K562 (cell line): Measurements from ENCODE around the gene ZNF121. TPM values are rescaled to one million over a fixed set of nuclear protein-coding genes. Genes with fewer than 3 reads are reported as not detected.
"Not testable (repeated sequence)": the region's sequence is repeated elsewhere in the genome, so short reads cannot be mapped to it uniquely, and the experiment has no call there.

Experiments
- ATAC-seq: fragments of 200-7000 bp; cut with Tn5 transposase; 3 replicates; pipeline ENCODE4 v1.9.1; 2020; ENCODE audit warnings: moderate library complexity
- BruUV-seq: library from RNA; stranded (reverse); fragments of 400-500 nt; replicated peaks from 2 replicates; lab custom pipeline; 2021; lab: Mats Ljungman, UMichigan
- CTCF ChIA-PET: fragments of 300-600 bp; formaldehyde crosslinking; extraction: SDS; loops from one replicate; lab custom pipeline; 2021; ENCODE audit warnings: low intra/inter-chr PET ratio; lab: Yijun Ruan, JAX
- POLR2A ChIA-PET: fragments of 300-600, 350-650 bp; sonication (Branson Sonifier 250); formaldehyde crosslinking; extraction: SDS; loops from one replicate; lab custom pipeline; 2021; ENCODE audit warnings: antibody characterized with exemption, inconsistent platforms; lab: Yijun Ruan, JAX
- DNase-seq, 4 experiments: peaks; one replicate each; pipeline versions ENCODE4 v3.0.0 to v3.0.0-alpha.2; 2011 to 2018; ENCODE audit warnings: low spot score in 3 of 4, mixed read lengths in 3 of 4; ENCODE audit errors: extremely low read depth in 1 of 4
- FAIRE-seq: peaks from 2 replicates; lab custom pipeline; 2011; peaks lifted over from hg19 to GRCh38; lab: Jason Lieb, UNC
- H2AFZ ChIP-seq: 2 replicates; pipeline ENCODE4 v1.6.0; 2011; ENCODE audit warnings: low read depth, low read length, control low read depth, inconsistent platforms
- H3K27ac ChIP-seq: fragments of 200-600 bp; 3 replicates; pipeline ENCODE4 v1.8.0; 2011; ENCODE audit warnings: low read depth, mild to moderate bottlenecking, control low read depth, inconsistent platforms, low read length, moderate library complexity, mixed read lengths; ENCODE audit errors: extremely low read depth
- H3K27me3 ChIP-seq, 2 experiments: fragments of 300-600 bp in 1 of 2; 2 replicates in 1 of 2; 3 replicates in 1 of 2; pipeline versions ENCODE4 v1.6.0 to v1.8.0; 2011; ENCODE audit warnings: inconsistent platforms in 2 of 2, low read length in 2 of 2, mild to moderate bottlenecking in 1 of 2, mixed read lengths in 1 of 2, moderate library complexity in 1 of 2; ENCODE audit not compliant: control insufficient read depth in 2 of 2, insufficient read depth in 2 of 2
- H3K36me3 ChIP-seq: fragments of 300-600 bp; 3 replicates; pipeline ENCODE4 v1.8.0; 2011; ENCODE audit warnings: mild to moderate bottlenecking, low read length, inconsistent platforms; ENCODE audit not compliant: control insufficient read depth, insufficient read depth
- H3K4me1 ChIP-seq, 2 experiments: fragments of 200-600 bp in 1 of 2; replicated peaks in 1 of 2; 2 replicates in 1 of 2; 3 replicates in 1 of 2; pipeline versions ENCODE4 v1.5.1 to v1.8.0; 2011; ENCODE audit warnings: inconsistent platforms in 2 of 2, low read length in 2 of 2, mild to moderate bottlenecking in 1 of 2, mixed read lengths in 1 of 2, moderate library complexity in 1 of 2; ENCODE audit not compliant: control insufficient read depth in 2 of 2, insufficient read depth in 2 of 2
- H3K4me2 ChIP-seq: 2 replicates; pipeline ENCODE4 v1.6.1; 2011; ENCODE audit warnings: low read length, control low read depth, inconsistent platforms, mixed read lengths; ENCODE audit not compliant: insufficient read depth
- H3K4me3 ChIP-seq: fragments of 200-600 bp; sonication (generic), shearing (Covaris generic); 2 replicates; pipeline ENCODE4 v1.5.1; 2016; ENCODE audit warnings: control low read depth, inconsistent platforms
- H3K79me2 ChIP-seq: fragments of 200-600 bp; 3 replicates; pipeline ENCODE4 v1.8.0; 2011; ENCODE audit warnings: low read length, inconsistent platforms; ENCODE audit not compliant: control insufficient read depth, insufficient read depth
- H3K9ac ChIP-seq, 2 experiments: 2 replicates each; pipeline versions ENCODE4 v1.6.0 to v1.6.1; 2011; ENCODE audit warnings: low read depth in 2 of 2, low read length in 2 of 2, control low read depth in 1 of 2, inconsistent platforms in 1 of 2, mild to moderate bottlenecking in 1 of 2, mixed read lengths in 1 of 2; ENCODE audit not compliant: insufficient read depth in 1 of 2
- H3K9me1 ChIP-seq: one replicate; pipeline ENCODE4 v1.6.0; 2011; ENCODE audit warnings: inconsistent platforms, mild to moderate bottlenecking, low read length, moderate library complexity; ENCODE audit not compliant: control insufficient read depth, insufficient read depth
- H3K9me3 ChIP-seq: replicated peaks from 2 replicates; pipeline ENCODE4 v1.5.1; 2011; ENCODE audit warnings: low read depth, low read length, inconsistent platforms; ENCODE audit not compliant: control insufficient read depth, insufficient read depth
- H4K20me1 ChIP-seq: replicated peaks from 2 replicates; pipeline ENCODE4 v1.6.1; 2011; ENCODE audit warnings: low read length, inconsistent platforms, mixed read lengths; ENCODE audit not compliant: control insufficient read depth, insufficient read depth
- ATF1 ChIP-seq, 2 experiments: fragments of 450-650 bp in 1 of 2; IDR thresholded peaks; 2 replicates each; pipeline ENCODE4 v1.6.1; 2016; ENCODE audit warnings: missing compliant biosample characterization in 1 of 2, missing genetic modification characterization in 1 of 2
- CREBBP ChIP-seq: IDR thresholded peaks from one replicate; pipeline ENCODE4 v1.6.1; 2012; ENCODE audit warnings: low read depth, mild to moderate bottlenecking, control low read depth, inconsistent platforms, low read length
- ZNF76 ChIP-seq: fragments of 250-450 bp; sonication (Bioruptor Pico); IDR thresholded peaks from 2 replicates; pipeline ENCODE4 v1.4.0; 2020; ENCODE audit warnings: mild to moderate bottlenecking, moderate library complexity, borderline replicate concordance
- WGBS: fragments of 100-300 bp; shearing (Covaris generic); methylation state at CpG from one replicate; pipeline ENCODE4 v1.1.6; 2016; ENCODE audit warnings: low coverage, mixed read lengths; ENCODE audit not compliant: insufficient coverage; ENCODE audit errors: missing lambda C conversion rate; 5-methylcytosine and 5-hydroxymethylcytosine counted together
- in situ Hi-C: fragments of 300-500 bp; cut with MboI; formaldehyde crosslinking; loops from 4 replicates; pipeline ENCODE4 v1.15.0; 2018; ENCODE audit warnings: inconsistent platforms, mixed read lengths
- intact Hi-C: fragments of 100-400 bp; cut with micrococcal nuclease; formaldehyde crosslinking; loops from 2 replicates; pipeline ENCODE4 v1.14.2; 2022
- polyA plus RNA-seq, 8 experiments: library from polyadenylated mRNA; depleted of rRNA in 4 of 8; stranded (reverse) in 5 of 8; unstranded in 3 of 8; fragments of >200 nt; fragmentation: Nextera tagmentation in 2 of 8; fragmentation: Illumina TruSeq in 1 of 8; extraction: Ambion mirVana in 2 of 8; extraction: Trizol in 1 of 8; gene quantifications; 2 replicates each; pipeline versions ENCODE4 v1.2.1 to v1.2.3, GENCODE V29; 2011 to 2014; ENCODE audit warnings: inconsistent platforms in 1 of 8, missing spikeins in 1 of 8
- total RNA-seq, 7 experiments: library from RNA; depleted of rRNA in 6 of 7; stranded (reverse); fragments of >200 nt in 6 of 7; fragmentation: Illumina TruSeq in 2 of 7; extraction: Trizol in 2 of 7; gene quantifications; 2 replicates each; pipeline versions ENCODE4 v1.2.1 to v1.2.3, GENCODE V29; 2011 to 2021; ENCODE audit warnings: low replicate concordance in 1 of 7
- TF ChIP-seq, protein P1 (sequence below), 2 experiments: IDR thresholded peaks; 2 replicates each; pipeline ENCODE4 v1.6.1; 2012; ENCODE audit warnings: improper control_type of control experiment in 2 of 2, low read depth in 2 of 2, low read length in 2 of 2, borderline replicate concordance in 1 of 2

The ZNF121 gene
- total and polyA plus RNA-seq, 9 of the 15 experiments (the other 6 are each of a cell fraction or from before 2014, with no cell fraction given) = 14.6 to 115 (median 33.4) TPM

- TF ChIP-seq CREBBP (no peak), ATF1 (CRISPR knock-in tag; IDR thresholded peaks at IDR 0.05) (no peak), ATF1 (tag; IDR thresholded peaks at IDR 0.05) (no peak), ZNF76 (CRISPR knock-in tag) (no peak)
- TF ChIP-seq, protein P1, sequence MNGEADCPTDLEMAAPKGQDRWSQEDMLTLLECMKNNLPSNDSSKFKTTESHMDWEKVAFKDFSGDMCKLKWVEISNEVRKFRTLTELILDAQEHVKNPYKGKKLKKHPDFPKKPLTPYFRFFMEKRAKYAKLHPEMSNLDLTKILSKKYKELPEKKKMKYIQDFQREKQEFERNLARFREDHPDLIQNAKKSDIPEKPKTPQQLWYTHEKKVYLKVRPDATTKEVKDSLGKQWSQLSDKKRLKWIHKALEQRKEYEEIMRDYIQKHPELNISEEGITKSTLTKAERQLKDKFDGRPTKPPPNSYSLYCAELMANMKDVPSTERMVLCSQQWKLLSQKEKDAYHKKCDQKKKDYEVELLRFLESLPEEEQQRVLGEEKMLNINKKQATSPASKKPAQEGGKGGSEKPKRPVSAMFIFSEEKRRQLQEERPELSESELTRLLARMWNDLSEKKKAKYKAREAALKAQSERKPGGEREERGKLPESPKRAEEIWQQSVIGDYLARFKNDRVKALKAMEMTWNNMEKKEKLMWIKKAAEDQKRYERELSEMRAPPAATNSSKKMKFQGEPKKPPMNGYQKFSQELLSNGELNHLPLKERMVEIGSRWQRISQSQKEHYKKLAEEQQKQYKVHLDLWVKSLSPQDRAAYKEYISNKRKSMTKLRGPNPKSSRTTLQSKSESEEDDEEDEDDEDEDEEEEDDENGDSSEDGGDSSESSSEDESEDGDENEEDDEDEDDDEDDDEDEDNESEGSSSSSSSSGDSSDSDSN (IDR thresholded peaks at IDR 0.05; ENCODE audit: borderline replicate concordance in 1 of 2, low read depth in 2 of 2, low read length in 2 of 2) = no peak
- TF ChIP-seq, all 486 proteins: peak for 0
Observed at GRCh38 chr19:9547870-9548269, 36.4 kb downstream of the ZNF121 start (continued).

- H4K20me1 ChIP-seq, FAIRE-seq, H3K36me3 ChIP-seq, ATAC-seq, H3K4me2 ChIP-seq, CTCF ChIA-PET, H3K4me3 ChIP-seq, H2AFZ ChIP-seq, DNase-seq, intact Hi-C loops, H3K9me1 ChIP-seq, in situ Hi-C loops, H3K27me3 ChIP-seq, H3K9ac ChIP-seq, BruUV-seq, H3K4me1 ChIP-seq, H3K27ac ChIP-seq: not testable (repeated sequence)
- 10% methylated on average over 9 of the region's 12 CpGs for WGBS
- POLR2A ChIA-PET = interaction anchor here (0.6 to 1.0 kb wide), 3 partner anchors 8 to 267 kb away, joined by 3 read pairs; no protein-coding TSS in a partner anchor
- Histone ChIP-seq H3K79me2 (peaks cover 15% of the 10 kb centered on the region), H3K9me3 (peaks cover 12% of the 10 kb centered on the region)
Observed at GRCh38 chr19:9541281-9541680, 43.0 kb downstream of the ZNF121 start.

DNA sequence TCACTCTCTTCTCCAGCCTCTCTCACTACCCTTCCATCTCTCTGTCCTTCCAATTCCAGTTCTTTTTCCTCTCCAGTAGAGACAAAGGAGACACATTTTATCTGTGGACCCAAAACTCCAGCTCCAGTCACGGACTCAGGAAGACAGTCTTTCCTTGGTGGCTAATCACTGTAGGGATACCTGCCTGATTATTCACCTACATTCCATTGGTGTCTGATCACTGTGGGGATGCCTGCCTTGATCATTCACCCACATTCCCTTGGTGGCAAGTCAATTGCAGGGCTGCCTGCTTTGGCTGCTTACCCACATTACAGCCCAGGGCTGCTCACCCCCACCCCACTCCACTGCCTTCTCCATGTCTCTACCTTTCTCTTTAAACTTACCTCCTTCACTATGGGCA, 44.4 kb downstream of the ZNF121 start:
- intact Hi-C loops, DNase-seq, in situ Hi-C loops, FAIRE-seq, CTCF ChIA-PET, H3K27me3 ChIP-seq, H3K4me1 ChIP-seq, H3K9ac ChIP-seq, ATAC-seq, H3K27ac ChIP-seq, BruUV-seq, H3K9me1 ChIP-seq, H4K20me1 ChIP-seq, POLR2A ChIA-PET, H3K4me2 ChIP-seq, H2AFZ ChIP-seq, H3K4me3 ChIP-seq: not testable (repeated sequence)
- Histone ChIP-seq H3K79me2 (peaks cover 15% of the 10 kb centered on the region), H3K9me3 (peaks cover 14% of the 10 kb centered on the region), H3K36me3 (peaks cover 18% of the 10 kb centered on the region)
- WGBS = 44% methylated on average over 1 of the region's 1 CpG
